Neural crest cell (in vitro differentiated cells): ENCODE measurements around the gene FCF1. TPM values are rescaled to one million over a fixed set of nuclear protein-coding genes. Genes with fewer than 3 reads are reported as not detected.

ENCODE experiments used
- DNase-seq: peaks from one replicate; pipeline ENCODE4 v3.0.0; 2021; ENCODE audit warnings: low read depth, mixed read lengths, low spot score
- H3K27ac Mint-ChIP-seq: one replicate; pipeline ENCODE4 v1.8.0; 2021; ENCODE audit warnings: mild to moderate bottlenecking, mixed read lengths; ENCODE audit not compliant: unreplicated experiment
- H3K27me3 Mint-ChIP-seq: 2 replicates; pipeline ENCODE4 v1.8.0; 2021; ENCODE audit warnings: low read depth, mild to moderate bottlenecking, mixed read lengths
- H3K36me3 Mint-ChIP-seq: 2 replicates; pipeline ENCODE4 v1.8.0; 2021; ENCODE audit warnings: low read depth, mild to moderate bottlenecking, mixed read lengths
- H3K4me1 Mint-ChIP-seq: 2 replicates; pipeline ENCODE4 v1.8.0; 2021; ENCODE audit warnings: mixed read lengths
- H3K4me3 Mint-ChIP-seq: one replicate; pipeline ENCODE4 v1.8.0; 2021; ENCODE audit warnings: mild to moderate bottlenecking, mixed read lengths
- H3K9me3 Mint-ChIP-seq: 2 replicates; pipeline ENCODE4 v1.8.0; 2021; ENCODE audit warnings: mixed read lengths
- total RNA-seq: library from RNA; stranded (reverse); gene quantifications from 2 replicates; pipeline ENCODE4 v1.2.1, GENCODE V29; 2021
- TF ChIP-seq, protein P1 (sequence below): fragments of 200-600 bp; sonication (generic); conservative IDR thresholded peaks from 2 replicates; pipeline ENCODE4 v1.5.0; 2021; ENCODE audit warnings: antibody characterized with exemption, mild to moderate bottlenecking

The FCF1 gene
- total RNA-seq, 1 donor from 2014 or later: 53.3 TPM

DNA sequence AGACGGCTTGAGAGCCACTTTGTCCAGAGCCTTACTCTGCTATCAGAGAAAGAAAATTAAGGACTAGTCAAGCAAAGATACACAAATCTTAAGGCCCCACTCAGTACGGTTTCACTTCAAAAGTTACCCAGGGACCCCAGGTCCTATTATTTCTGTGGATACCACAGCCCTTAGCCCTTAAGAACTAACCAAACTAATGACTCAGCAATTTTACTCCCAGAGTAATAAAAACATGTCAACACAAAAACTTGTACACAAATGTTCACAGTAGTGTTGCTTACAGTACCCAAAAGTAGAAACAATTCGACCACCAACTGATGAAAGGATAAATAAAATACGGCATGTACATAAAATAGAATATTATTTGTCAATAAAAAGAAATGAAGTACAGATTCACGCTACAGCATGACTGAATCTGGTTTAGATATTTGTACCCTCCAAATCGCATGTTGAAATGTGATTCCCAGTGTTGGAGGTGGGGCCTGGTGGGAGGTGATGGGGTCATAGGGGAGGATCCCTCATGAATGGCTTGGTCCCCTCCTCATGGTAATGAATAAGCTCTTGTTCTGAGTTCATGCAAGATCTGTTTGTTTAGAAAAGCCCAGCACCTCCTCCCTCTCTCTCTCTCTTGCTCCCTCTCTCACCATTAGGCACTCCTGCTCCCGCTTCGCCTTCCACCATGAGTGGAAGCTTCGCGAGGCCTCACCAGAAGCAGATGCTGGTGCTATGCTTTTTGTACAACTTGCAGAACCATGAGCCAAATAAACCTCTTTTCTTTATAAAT is 30.6 kb upstream of the FCF1 start:
- Mint-ChIP-seq H3K4me3 (peak overlapping the region; percentile 21), H3K9me3 (no peaks in the 10 kb centered on the region), H3K36me3 (peaks cover 9% of the 10 kb centered on the region), H3K27ac (peak overlapping the region; percentile 93), H3K27me3 (no peaks in the 10 kb centered on the region), H3K4me1 (peaks cover 21% of the 10 kb centered on the region)
- peak; percentile 19 for DNase-seq
- TF ChIP-seq, protein P1, sequence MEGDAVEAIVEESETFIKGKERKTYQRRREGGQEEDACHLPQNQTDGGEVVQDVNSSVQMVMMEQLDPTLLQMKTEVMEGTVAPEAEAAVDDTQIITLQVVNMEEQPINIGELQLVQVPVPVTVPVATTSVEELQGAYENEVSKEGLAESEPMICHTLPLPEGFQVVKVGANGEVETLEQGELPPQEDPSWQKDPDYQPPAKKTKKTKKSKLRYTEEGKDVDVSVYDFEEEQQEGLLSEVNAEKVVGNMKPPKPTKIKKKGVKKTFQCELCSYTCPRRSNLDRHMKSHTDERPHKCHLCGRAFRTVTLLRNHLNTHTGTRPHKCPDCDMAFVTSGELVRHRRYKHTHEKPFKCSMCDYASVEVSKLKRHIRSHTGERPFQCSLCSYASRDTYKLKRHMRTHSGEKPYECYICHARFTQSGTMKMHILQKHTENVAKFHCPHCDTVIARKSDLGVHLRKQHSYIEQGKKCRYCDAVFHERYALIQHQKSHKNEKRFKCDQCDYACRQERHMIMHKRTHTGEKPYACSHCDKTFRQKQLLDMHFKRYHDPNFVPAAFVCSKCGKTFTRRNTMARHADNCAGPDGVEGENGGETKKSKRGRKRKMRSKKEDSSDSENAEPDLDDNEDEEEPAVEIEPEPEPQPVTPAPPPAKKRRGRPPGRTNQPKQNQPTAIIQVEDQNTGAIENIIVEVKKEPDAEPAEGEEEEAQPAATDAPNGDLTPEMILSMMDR: no peak

DNA sequence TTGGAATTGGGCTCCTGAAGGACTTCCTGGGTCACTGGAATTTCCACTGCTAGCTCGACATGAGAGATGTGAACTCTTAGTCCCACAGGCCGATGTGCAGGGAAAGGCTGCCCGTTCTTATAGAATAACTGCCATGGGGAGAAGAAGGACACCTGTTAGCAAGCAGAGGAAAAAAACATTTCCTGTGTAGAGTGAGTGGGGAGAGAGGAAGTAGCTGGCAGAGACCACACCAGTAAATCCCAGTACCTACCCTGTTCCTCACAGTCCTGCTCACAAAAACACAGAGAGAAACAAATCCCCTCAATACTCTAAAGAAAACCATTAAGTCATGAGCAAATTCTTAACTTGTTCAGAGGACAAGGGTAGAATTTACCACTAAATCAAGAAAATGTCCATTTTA is 29.5 kb upstream of the FCF1 start:
- no peak for DNase-seq
- TF ChIP-seq, protein P1: no peak
- no peak overlapping the region for H3K27ac Mint-ChIP-seq
- H3K4me3 Mint-ChIP-seq: no peak overlapping the region
- H3K4me1 Mint-ChIP-seq: peaks cover 21% of the 10 kb centered on the region
- H3K9me3 Mint-ChIP-seq: no peaks in the 10 kb centered on the region
- H3K36me3 Mint-ChIP-seq: peaks cover 9% of the 10 kb centered on the region
- H3K27me3 Mint-ChIP-seq: no peaks in the 10 kb centered on the region

DNA sequence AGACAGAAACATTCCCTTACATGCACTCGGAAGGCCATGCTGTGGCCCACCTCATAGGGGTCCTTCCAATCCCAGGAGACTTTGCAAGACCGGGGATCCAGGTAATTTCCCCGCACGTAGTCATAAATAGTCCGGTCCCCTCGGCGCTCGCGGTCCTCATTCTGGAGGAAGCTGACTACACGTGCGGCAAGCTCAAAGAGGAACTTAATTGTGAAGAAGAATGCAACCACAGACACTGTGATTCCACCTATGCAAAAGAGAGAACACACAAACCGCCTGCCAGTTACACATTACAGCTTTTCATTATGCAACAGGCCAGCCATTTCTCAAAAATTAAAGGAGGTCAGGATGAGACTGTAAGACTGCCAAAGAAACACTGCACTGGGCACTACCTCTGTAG is 28.5 kb upstream of the FCF1 start:
- Mint-ChIP-seq H3K27me3 (no peaks in the 10 kb centered on the region), H3K9me3 (no peaks in the 10 kb centered on the region), H3K4me3 (no peak overlapping the region), H3K4me1 (peaks cover 21% of the 10 kb centered on the region), H3K27ac (no peak overlapping the region), H3K36me3 (peaks cover 9% of the 10 kb centered on the region)
- DNase-seq: no peak
- TF ChIP-seq, protein P1: no peak

DNA sequence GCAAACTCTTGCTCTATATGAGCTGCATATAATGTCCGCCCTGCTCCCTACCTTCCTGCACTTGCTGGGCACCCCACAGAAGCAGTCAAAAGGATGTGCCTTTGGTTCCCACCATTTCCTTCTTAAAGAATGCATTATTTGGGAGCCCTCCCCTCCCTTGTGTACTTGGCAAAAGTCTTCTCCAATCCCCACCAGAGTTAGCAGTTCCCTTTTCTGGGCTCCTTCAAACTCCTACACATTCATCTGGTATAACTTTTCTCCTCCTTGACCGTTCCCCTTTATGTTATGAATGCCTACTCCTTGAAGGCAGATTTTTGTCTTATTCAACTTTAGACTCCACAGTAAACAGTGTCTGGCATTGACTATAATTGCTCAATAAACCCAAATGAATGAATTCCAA is 27.9 kb upstream of the FCF1 start:
- no peak overlapping the region for H3K4me3 Mint-ChIP-seq
- no peak overlapping the region for H3K27ac Mint-ChIP-seq
- no peaks in the 10 kb centered on the region for H3K9me3 Mint-ChIP-seq
- H3K4me1 Mint-ChIP-seq: peaks cover 21% of the 10 kb centered on the region
- no peaks in the 10 kb centered on the region for H3K27me3 Mint-ChIP-seq
- peaks cover 9% of the 10 kb centered on the region for H3K36me3 Mint-ChIP-seq
- no peak for DNase-seq
- TF ChIP-seq, protein P1: no peak

DNA sequence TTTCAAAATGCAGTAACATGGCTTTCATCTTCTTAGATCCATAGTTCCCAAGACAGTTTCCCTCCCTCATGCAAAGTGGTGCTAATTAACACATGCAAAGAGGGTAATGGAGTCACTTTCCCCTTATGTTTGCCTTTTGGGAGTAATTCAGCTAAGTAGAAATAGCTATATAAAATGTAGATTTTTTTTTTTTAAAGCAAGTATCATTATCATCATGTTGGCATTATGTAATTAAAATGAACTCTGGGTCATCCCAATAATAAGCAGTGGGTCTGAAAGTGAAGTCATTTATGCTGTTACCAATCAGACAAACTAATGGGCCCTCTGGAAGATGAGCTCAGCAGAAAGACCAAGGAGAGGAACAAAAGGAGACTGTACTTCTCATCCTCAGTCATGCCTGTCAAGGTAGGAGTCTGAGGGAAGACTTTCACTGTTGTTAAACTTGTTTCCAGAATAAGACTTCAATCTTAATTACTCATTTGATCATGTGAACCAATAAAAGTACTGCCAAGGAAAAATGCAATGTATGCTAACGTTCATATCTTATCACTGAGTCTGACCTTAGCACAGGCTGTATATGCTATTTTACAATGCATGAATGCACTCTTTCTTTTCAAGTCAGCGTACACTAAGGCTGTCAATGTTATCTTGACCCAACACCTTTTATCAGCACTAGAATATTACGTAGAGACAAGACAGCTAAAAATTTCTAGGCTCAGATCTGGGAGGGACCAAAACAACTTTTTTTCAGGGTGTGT is 26.8 kb upstream of the FCF1 start:
- no peaks in the 10 kb centered on the region for H3K27me3 Mint-ChIP-seq
- peaks cover 9% of the 10 kb centered on the region for H3K36me3 Mint-ChIP-seq
- no peak overlapping the region for H3K27ac Mint-ChIP-seq
- no peak overlapping the region for H3K4me3 Mint-ChIP-seq
- DNase-seq: no peak
- TF ChIP-seq, protein P1: no peak
- H3K4me1 Mint-ChIP-seq: peaks cover 21% of the 10 kb centered on the region
- H3K9me3 Mint-ChIP-seq: no peaks in the 10 kb centered on the region
